Measurements from ENCODE around the gene MANEAL. TPM values are rescaled to one million over a fixed set of nuclear protein-coding genes. Genes with fewer than 3 reads are reported as not detected.

Gene MANEAL
- total RNA-seq = 1 to 10 TPM; 1.3 to 1.4 TPM

DNA sequence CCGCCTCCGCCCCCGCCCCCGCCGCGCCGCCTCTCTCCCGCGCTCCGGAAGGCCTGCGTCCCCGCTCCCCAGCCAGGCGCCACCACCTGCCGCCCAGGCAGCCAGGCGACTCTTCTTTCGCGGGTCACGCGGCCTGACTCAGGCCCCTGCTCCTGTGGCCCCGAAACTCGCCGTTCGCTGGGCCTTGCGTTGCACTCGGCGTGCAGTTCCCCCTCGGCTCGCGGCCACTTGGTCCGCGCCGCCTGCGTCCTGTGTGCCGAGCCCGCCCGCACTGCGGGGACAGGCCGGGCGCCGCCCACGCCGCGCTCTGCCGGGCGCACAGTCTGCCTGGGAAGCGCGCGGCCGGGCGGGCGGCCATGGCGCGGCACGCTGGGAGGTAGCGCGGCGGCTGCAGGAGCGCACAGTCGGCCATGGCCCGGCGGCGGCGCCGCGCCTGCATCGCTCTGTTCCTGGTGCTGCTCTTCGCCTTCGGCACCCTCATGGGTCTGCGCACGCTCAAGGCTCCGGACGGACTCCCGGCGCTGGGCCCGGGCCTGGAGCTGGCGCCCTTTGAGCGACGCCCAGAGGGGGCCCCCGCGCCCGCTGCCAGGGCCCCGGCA, at the start of gene MANEAL:
MANEAL (plus strand) TSS at position 75 of the 599 bp plus-strand sequence; CDS start at position 411, 336 bp downstream.
- peak; percentile 80 for ATAC-seq (ENCODE audit: low read depth)
- H3K36me3 Mint-ChIP-seq = no peaks in the 10 kb centered on the region
- peak within 1 kb of the TSS; percentile 60 for H3K4me3 Mint-ChIP-seq
- peaks cover 9% of the 10 kb centered on the region for H3K4me1 Mint-ChIP-seq
- peak; percentile 57 for DNase-seq
- no peaks in the 10 kb centered on the region for H3K9me3 Mint-ChIP-seq
- no peak within 1 kb of the TSS for H3K27ac Mint-ChIP-seq
- POLR2A ChIA-PET = interaction anchor here (0.6 kb wide), 1 partner anchor 92 kb away, joined by 6 read pairs; no protein-coding TSS in a partner anchor
- peaks cover 26% of the 10 kb centered on the region for H3K27me3 Mint-ChIP-seq

GRCh38 chr1:37746806-37747205, 46.8 kb upstream of the MANEAL start:
- Mint-ChIP-seq H3K27ac (no peak overlapping the region), H3K36me3 (no peaks in the 10 kb centered on the region), H3K27me3 (peaks cover 48% of the 10 kb centered on the region), H3K4me1 (no peaks in the 10 kb centered on the region), H3K9me3 (peaks cover 1% of the 10 kb centered on the region), H3K4me3 (no peak overlapping the region)
- DNase-seq = no peak
- ATAC-seq (ENCODE audit: low read depth) = no peak
- POLR2A ChIA-PET = no interaction called here

GRCh38 chr1:37748565-37748964, 45.1 kb upstream of the MANEAL start:
- no peak for ATAC-seq (ENCODE audit: low read depth)
- Mint-ChIP-seq H3K9me3 (peaks cover 1% of the 10 kb centered on the region), H3K36me3 (no peaks in the 10 kb centered on the region), H3K4me3 (no peak overlapping the region), H3K4me1 (peaks cover 3% of the 10 kb centered on the region), H3K27me3 (peaks cover 50% of the 10 kb centered on the region), H3K27ac (no peak overlapping the region)
- POLR2A ChIA-PET = no interaction called here
- DNase-seq = no peak

- Mint-ChIP-seq H3K9me3 (no peaks in the 10 kb centered on the region), H3K27me3 (peaks cover 63% of the 10 kb centered on the region), H3K4me1 (peaks cover 3% of the 10 kb centered on the region), H3K4me3 (peak overlapping the region; percentile 63), H3K36me3 (no peaks in the 10 kb centered on the region), H3K27ac (no peak overlapping the region)
- DNase-seq (no peak), ATAC-seq (ENCODE audit: low read depth) (no peak)
- POLR2A ChIA-PET = no interaction called here
Measured at GRCh38 chr1:37752213-37752582, 41.4 kb upstream of the MANEAL start.

DNA sequence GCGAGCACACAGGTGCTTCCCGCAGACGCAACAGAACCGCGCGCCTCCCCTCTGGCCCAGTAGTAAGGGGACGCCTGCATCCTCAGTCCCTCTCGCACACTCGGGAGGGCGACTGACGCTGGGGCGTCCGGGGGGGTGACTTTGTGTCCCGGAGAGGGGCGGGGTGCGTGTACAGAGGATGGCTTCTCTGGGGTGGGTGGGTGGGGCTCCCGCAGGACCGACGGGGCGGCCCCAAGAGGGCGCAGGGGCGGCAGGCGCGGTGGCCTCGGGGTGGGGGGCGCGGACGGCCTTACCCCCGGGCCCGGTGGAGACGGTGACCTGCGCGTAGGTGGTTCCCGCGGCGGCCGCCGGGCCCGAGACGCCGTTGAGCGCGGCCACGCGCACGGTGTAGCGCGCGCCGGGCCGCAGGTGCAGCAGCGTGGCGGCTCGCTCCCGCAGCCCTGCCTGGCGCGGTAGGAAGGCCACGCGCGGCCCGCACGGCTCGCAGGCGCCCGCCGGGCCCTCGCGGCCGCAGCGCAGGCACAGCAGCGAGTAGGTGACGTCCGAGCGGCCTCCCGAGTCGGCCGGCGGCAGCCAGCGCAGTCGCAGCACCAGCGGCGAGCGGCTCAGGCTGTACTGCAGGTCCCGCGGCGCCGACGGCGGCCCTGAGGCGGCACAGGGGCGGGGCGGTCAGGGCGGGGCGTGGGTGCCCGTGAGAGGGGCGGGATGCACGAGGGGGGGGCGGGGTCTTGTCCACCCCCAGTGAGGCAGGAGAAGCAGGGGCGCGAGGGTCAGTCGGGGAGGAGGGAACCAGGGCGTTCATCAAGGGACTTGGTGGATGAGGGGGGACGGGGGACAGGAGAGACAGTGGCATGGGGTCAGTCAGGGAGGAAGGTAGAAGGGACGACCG, 40.8 kb upstream of the MANEAL start:
- H3K27me3 Mint-ChIP-seq = peaks cover 58% of the 10 kb centered on the region
- peak; percentile 46 for DNase-seq

DNA sequence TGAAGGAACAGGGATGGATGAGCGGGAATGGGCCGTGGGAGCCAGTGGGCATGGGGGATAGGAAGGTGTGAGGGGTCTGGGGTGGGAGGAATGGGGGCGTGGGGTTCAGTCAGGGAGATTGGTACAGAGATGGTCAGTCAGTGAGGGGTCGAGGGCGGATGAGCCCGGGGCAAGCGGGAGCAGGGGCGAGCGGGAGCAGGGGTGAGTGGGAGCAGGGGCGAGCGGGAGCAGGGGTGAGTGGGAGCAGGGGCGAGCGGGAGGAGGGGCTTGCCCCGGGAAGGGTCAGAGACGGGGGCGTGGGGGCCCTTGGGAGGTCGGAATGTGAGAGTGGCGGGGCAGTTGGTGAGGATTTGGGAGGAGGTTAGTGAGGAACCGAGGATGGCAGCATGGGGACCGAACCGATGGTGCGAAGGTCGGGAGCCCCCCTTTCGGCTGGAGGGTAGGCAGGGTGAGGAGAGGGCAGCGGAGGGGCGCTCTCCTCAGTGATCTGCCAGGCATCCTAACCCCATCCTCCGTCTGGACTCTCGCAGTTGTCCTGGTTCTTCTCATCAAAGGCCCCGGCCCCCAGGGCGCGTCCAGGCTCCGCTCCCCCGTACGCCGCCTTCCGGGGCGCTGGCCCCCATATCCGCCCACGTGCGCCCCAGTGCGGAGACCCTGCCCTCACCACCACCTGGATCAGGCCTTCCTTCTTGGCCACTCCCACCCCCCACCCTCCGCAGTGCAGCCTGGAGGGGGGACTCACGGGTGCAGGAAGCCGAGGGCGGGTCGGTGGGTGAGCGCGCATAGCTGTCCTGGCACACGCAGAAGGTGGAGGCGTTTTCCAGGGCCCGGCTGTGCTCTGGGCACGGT, 40.0 kb upstream of the MANEAL start:
- POLR2A ChIA-PET = no interaction called here
- DNase-seq (no peak), ATAC-seq (ENCODE audit: low read depth) (no peak)
- Mint-ChIP-seq H3K4me3 (peak overlapping the region; percentile 65), H3K9me3 (no peaks in the 10 kb centered on the region), H3K27ac (no peak overlapping the region), H3K4me1 (peaks cover 3% of the 10 kb centered on the region), H3K27me3 (peaks cover 57% of the 10 kb centered on the region), H3K36me3 (no peaks in the 10 kb centered on the region)

More for the DNA sequence above, 40.8 kb upstream of the MANEAL start:
- no peaks in the 10 kb centered on the region for H3K36me3 Mint-ChIP-seq
- H3K9me3 Mint-ChIP-seq = no peaks in the 10 kb centered on the region
- H3K4me1 Mint-ChIP-seq = peaks cover 3% of the 10 kb centered on the region
- POLR2A ChIA-PET = no interaction called here
- peak; percentile 57 for ATAC-seq (ENCODE audit: low read depth)
- peak overlapping the region; percentile 65 for H3K4me3 Mint-ChIP-seq
- no peak overlapping the region for H3K27ac Mint-ChIP-seq

DNA sequence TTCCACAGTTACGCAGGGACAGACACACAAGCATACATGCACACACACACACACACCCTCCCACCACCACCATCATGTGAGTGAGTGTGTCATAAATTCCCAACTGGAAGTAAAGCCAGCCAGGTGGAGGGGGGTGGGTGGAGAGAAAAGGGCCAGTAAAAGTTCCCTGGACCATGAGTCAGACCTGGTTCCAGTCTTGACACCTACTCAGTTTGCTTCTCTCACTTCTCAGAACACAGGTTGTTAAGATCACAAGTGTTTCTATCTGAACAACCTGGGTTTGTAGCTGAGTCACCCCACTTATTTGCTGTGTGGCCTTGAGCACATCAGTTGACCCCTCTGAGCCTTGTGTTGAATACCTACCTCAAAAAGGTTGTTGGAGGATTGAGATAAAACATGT, 38.4 kb upstream of the MANEAL start:
- Mint-ChIP-seq H3K9me3 (no peaks in the 10 kb centered on the region), H3K27me3 (peaks cover 51% of the 10 kb centered on the region), H3K36me3 (no peaks in the 10 kb centered on the region), H3K4me1 (peaks cover 3% of the 10 kb centered on the region), H3K4me3 (no peak overlapping the region), H3K27ac (no peak overlapping the region)
- DNase-seq = no peak
- POLR2A ChIA-PET = no interaction called here
- no peak for ATAC-seq (ENCODE audit: low read depth)

DNA sequence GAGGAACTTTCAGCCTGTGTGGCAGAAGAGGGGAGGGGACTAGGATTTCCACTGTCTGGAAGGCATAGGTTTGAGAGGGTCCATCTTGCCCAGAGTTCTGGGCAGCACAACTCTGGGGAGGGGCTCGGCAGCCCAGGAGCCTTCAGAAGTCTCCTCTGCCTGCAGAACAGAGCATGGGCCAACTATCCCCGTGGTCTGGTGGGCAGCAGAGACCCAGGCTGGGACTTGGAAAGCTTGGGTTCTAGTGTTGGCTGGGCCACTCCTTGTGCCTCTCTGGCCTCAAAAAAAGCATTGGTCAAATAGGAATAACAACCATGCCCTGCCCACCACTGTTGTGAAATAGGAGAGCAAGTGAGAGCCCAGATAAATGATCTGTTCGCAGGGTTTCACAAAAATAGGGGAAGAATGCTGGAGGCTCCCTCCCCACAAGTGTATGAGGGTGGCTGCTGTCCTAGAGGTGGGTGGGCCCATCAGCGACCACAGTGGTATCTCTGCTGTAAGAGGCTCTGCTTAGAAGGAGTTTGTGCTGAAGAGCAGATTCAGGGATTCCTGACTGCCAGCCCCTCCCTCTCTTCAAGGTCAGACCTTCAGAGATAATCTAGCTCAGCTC, 37.6 kb upstream of the MANEAL start:
- Mint-ChIP-seq H3K9me3 (no peaks in the 10 kb centered on the region), H3K27me3 (peaks cover 47% of the 10 kb centered on the region), H3K4me1 (peaks cover 3% of the 10 kb centered on the region), H3K36me3 (no peaks in the 10 kb centered on the region), H3K4me3 (no peak overlapping the region), H3K27ac (no peak overlapping the region)
- no peak for ATAC-seq (ENCODE audit: low read depth)
- no peak for DNase-seq
- POLR2A ChIA-PET = no interaction called here

- POLR2A ChIA-PET = no interaction called here
- no peak for ATAC-seq (ENCODE audit: low read depth)
- Mint-ChIP-seq H3K4me1 (peaks cover 3% of the 10 kb centered on the region), H3K9me3 (no peaks in the 10 kb centered on the region), H3K36me3 (no peaks in the 10 kb centered on the region), H3K4me3 (no peak overlapping the region), H3K27ac (no peak overlapping the region), H3K27me3 (peaks cover 40% of the 10 kb centered on the region)
- no peak for DNase-seq
Measured at GRCh38 chr1:37759451-37759850, 34.2 kb upstream of the MANEAL start.

- no peak for ATAC-seq (ENCODE audit: low read depth)
- POLR2A ChIA-PET = no interaction called here
- Mint-ChIP-seq H3K36me3 (no peaks in the 10 kb centered on the region), H3K27ac (no peak overlapping the region), H3K27me3 (peaks cover 44% of the 10 kb centered on the region), H3K9me3 (no peaks in the 10 kb centered on the region), H3K4me1 (peaks cover 7% of the 10 kb centered on the region), H3K4me3 (no peak overlapping the region)
- DNase-seq = no peak
Measured at GRCh38 chr1:37761416-37762095, 32.1 kb upstream of the MANEAL start.

DNA sequence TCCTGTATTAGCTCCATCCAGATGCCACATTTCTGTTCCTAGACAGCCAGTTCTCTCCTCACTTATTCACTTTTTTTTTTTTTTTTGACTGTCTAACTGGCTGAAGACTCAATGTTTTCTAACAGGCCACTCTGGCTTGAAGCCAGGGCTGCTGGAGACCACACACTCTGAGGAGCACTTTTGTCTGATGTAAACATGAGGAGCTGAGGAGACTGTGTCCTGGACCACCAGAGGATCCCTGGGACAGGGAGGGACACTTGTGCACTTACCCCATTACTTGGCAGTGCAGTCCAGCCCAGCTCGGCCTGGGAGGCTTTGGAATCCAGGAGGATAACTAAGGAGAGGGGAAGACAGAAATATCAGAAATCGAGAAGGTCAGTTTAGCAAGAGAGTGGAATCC, 31.1 kb upstream of the MANEAL start:
- POLR2A ChIA-PET = no interaction called here

DNA sequence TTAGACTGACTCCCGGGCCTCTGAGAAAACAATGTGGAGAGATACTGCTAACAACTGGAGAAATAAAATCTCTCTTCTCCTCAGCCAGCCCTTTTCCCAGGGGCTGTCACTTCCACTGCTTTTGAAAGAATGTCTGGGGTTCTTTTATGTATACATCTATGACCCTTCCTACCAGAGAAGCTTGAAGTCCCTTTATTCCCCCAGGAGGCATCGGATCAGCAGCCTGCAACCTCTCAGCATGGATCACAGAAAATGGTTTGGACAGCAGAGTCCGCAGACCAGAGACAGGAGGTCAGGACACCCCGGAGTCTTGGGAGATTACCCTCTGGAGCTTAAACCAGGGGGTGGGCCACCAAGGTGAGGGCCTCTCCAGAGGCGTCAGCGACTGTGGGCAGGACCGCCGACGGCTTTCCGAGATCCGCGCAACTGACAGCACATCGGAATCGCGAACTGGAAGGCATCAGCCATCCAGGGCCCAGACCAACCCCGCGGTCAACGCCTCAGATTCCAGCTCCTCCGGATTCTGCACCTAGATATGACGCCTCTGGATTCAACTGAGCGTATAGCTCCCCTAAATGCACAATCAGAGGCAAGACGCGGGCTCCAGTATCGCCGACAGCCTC, 29.7 kb upstream of the MANEAL start:
- POLR2A ChIA-PET = no interaction called here

More for the DNA sequence above, 31.1 kb upstream of the MANEAL start:
- H3K27me3 Mint-ChIP-seq = peaks cover 52% of the 10 kb centered on the region
- peaks cover 7% of the 10 kb centered on the region for H3K4me1 Mint-ChIP-seq
- no peaks in the 10 kb centered on the region for H3K36me3 Mint-ChIP-seq
- no peak overlapping the region for H3K27ac Mint-ChIP-seq
- H3K9me3 Mint-ChIP-seq = no peaks in the 10 kb centered on the region
- H3K4me3 Mint-ChIP-seq = no peak overlapping the region
- DNase-seq (no peak), ATAC-seq (ENCODE audit: low read depth) (no peak)

More for the DNA sequence above, 29.7 kb upstream of the MANEAL start:
- H3K4me1 Mint-ChIP-seq = peaks cover 7% of the 10 kb centered on the region
- H3K36me3 Mint-ChIP-seq = no peaks in the 10 kb centered on the region
- no peak overlapping the region for H3K4me3 Mint-ChIP-seq
- DNase-seq = no peak
- no peak overlapping the region for H3K27ac Mint-ChIP-seq
- peaks cover 64% of the 10 kb centered on the region for H3K27me3 Mint-ChIP-seq
- no peak for ATAC-seq (ENCODE audit: low read depth)
- H3K9me3 Mint-ChIP-seq = no peaks in the 10 kb centered on the region
